H1 (cell line): Measurements from ENCODE around the gene KRTAP10-5. TPM values are rescaled to one million over a fixed set of nuclear protein-coding genes. Genes with fewer than 3 reads are reported as not detected.

Experiments
- EGR1 ChIP-seq: IDR thresholded peaks from 2 replicates; pipeline ENCODE4 v1.6.1; 2011; ENCODE audit warnings: low read depth, low read length, borderline replicate concordance
- TAF1 ChIP-seq: IDR thresholded peaks from 2 replicates; pipeline ENCODE4 v1.6.1; 2011; ENCODE audit warnings: mild to moderate bottlenecking, low read depth, low read length
- TCF12 ChIP-seq: IDR thresholded peaks from 2 replicates; pipeline ENCODE4 v1.6.1; 2011; ENCODE audit warnings: low read depth, mild to moderate bottlenecking, low read length
- polyA plus RNA-seq, 7 experiments: library from polyadenylated mRNA; depleted of rRNA in 3 of 7; stranded (reverse) in 5 of 7; unstranded in 2 of 7; fragments of >200 nt in 5 of 7; fragments of 200-250 nt in 2 of 7; gene quantifications; 1 replicate in 5 of 7; 2 replicates in 1 of 7; 4 replicates in 1 of 7; pipeline versions ENCODE4 v1.2.1 to v1.2.3, GENCODE V29; 2011 to 2013; ENCODE audit warnings: missing spikeins in 2 of 7, mixed read lengths in 2 of 7
- total RNA-seq: library from RNA; stranded (reverse); fragmentation: NEBNext Ultra II Directional; extraction: Animal tissue kit (Norgen Biotek cat#: 25700); gene quantifications from 2 replicates; pipeline ENCODE4 v1.2.1, GENCODE V29; 2021

KRTAP10-5 gene
- total and polyA plus RNA-seq, 2 of the 8 experiments (the other 6 are each of a cell fraction or from before 2014, with no cell fraction given) = 0.09 TPM; not detected in 1

DNA sequence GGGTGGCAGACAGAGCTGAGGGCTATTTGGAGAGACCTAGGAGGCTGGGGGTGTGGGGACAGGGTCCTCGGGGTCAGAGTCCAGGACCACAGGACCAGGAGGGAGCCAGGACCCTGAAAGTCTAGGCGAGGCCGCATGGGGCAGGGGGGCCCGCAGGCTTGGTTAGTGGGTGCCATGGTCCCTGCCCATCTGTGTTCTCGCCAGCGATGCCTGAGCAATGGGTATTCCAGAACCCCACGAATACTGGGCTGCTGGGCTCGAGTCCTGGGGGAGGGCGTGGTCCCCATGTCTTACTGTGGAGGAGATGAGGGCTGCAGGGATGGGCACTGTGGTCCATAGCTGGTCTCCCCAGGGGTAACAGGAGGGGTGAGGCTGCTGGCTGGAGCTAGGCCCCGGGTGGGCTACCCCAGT is 9.9 kb upstream of the KRTAP10-5 start (continued):
- TF ChIP-seq TAF1 = no peak
- TF ChIP-seq TCF12 = no peak
- TF ChIP-seq EGR1 = no peak
